T-helper 2 cell treated with Interferon-gamma antibody and Interleukin-4, amounts not matched to agents 5 μg/mL and 100 μg/mL, for 36 hours (primary cell): Measurements from ENCODE around the gene TWIST1.

Experiments
- DNase-seq: peaks from one replicate; pipeline ENCODE4 v3.0.0; 2021; ENCODE audit warnings: low spot score
- H3K27ac Mint-ChIP-seq: one replicate; pipeline ENCODE4 v1.8.0; 2021; ENCODE audit warnings: mild to moderate bottlenecking, mixed read lengths
- H3K27me3 Mint-ChIP-seq: one replicate; pipeline ENCODE4 v1.8.0; 2021; ENCODE audit warnings: low read depth, mixed read lengths
- H3K36me3 Mint-ChIP-seq: one replicate; pipeline ENCODE4 v1.8.0; 2021; ENCODE audit warnings: low read depth, mixed read lengths
- H3K4me1 Mint-ChIP-seq: one replicate; pipeline ENCODE4 v1.8.0; 2021; ENCODE audit warnings: low read depth, mixed read lengths
- H3K4me3 Mint-ChIP-seq: one replicate; pipeline ENCODE4 v1.8.0; 2022; ENCODE audit warnings: mild to moderate bottlenecking, moderate library complexity, mixed read lengths
- H3K9me3 Mint-ChIP-seq: one replicate; pipeline ENCODE4 v1.8.0; 2021; ENCODE audit warnings: mixed read lengths

The TWIST1 gene

DNA sequence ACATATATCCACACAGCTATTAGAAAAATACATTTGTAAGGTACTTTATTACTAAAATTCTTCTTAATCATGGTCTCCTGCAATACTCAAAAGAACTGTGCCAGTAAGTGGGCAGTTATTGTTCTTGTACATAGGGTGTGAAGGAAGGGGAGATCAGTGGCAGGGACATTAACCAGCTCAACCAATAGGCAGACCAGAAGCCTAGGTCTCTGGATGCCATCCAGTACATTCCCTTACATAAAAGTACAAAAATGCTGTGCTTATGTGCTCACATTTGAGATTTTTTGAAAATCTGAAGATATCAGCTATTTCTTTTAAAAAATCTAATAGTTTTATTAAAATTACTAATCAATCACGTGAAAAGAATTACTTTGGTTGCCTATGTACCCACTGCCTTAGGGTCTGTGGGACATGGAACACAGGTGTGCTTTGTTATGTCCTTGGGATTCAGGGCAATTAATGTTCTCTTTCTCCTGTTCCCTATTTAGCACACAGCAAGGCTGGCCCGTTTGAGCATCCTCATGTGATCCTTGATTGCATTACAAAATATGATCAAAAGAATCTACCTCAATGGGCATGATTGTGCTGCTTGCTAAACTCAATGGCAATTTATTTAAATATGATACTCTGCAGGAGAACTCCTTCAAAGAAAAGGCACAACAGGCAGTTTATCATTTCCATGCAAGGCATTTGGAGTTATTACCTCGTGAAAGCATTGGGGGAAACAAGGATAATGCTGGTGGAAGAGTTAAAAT, 22.7 kb downstream of the TWIST1 start:
- H3K4me1 Mint-ChIP-seq: no peaks in the 10 kb centered on the region
- H3K4me3 Mint-ChIP-seq: no peak overlapping the region
- no peaks in the 10 kb centered on the region for H3K36me3 Mint-ChIP-seq
- peaks cover 3% of the 10 kb centered on the region for H3K27me3 Mint-ChIP-seq
- H3K9me3 Mint-ChIP-seq: no peaks in the 10 kb centered on the region
- DNase-seq: no peak
- no peak overlapping the region for H3K27ac Mint-ChIP-seq

- Mint-ChIP-seq H3K9me3 (no peaks in the 10 kb centered on the region), H3K4me3 (no peak overlapping the region), H3K36me3 (no peaks in the 10 kb centered on the region), H3K27ac (no peak overlapping the region), H3K4me1 (no peaks in the 10 kb centered on the region), H3K27me3 (peaks cover 3% of the 10 kb centered on the region)
- DNase-seq: no peak
Measured at GRCh38 chr7:19094138-19094537, 23.3 kb downstream of the TWIST1 start.

GRCh38 chr7:19091550-19092200, 25.8 kb downstream of the TWIST1 start:
- Mint-ChIP-seq H3K9me3 (no peaks in the 10 kb centered on the region), H3K27ac (no peak overlapping the region), H3K4me3 (no peak overlapping the region), H3K36me3 (no peaks in the 10 kb centered on the region), H3K4me1 (no peaks in the 10 kb centered on the region), H3K27me3 (no peaks in the 10 kb centered on the region)
- no peak for DNase-seq

GRCh38 chr7:19090526-19090925, 26.9 kb downstream of the TWIST1 start:
- Mint-ChIP-seq H3K27me3 (no peaks in the 10 kb centered on the region), H3K4me3 (no peak overlapping the region), H3K27ac (no peak overlapping the region), H3K36me3 (no peaks in the 10 kb centered on the region), H3K4me1 (no peaks in the 10 kb centered on the region), H3K9me3 (no peaks in the 10 kb centered on the region)
- DNase-seq: no peak

GRCh38 chr7:19089797-19090196, 27.6 kb downstream of the TWIST1 start:
- Mint-ChIP-seq H3K4me3 (no peak overlapping the region), H3K27me3 (no peaks in the 10 kb centered on the region), H3K4me1 (no peaks in the 10 kb centered on the region), H3K9me3 (no peaks in the 10 kb centered on the region), H3K27ac (no peak overlapping the region), H3K36me3 (no peaks in the 10 kb centered on the region)
- DNase-seq: no peak

GRCh38 chr7:19089378-19089777, 28.1 kb downstream of the TWIST1 start:
- Mint-ChIP-seq H3K27ac (no peak overlapping the region), H3K9me3 (no peaks in the 10 kb centered on the region), H3K4me3 (no peak overlapping the region), H3K4me1 (no peaks in the 10 kb centered on the region), H3K36me3 (no peaks in the 10 kb centered on the region), H3K27me3 (no peaks in the 10 kb centered on the region)
- no peak for DNase-seq

- H3K36me3 Mint-ChIP-seq: no peaks in the 10 kb centered on the region
- peaks cover 4% of the 10 kb centered on the region for H3K9me3 Mint-ChIP-seq
- no peaks in the 10 kb centered on the region for H3K27me3 Mint-ChIP-seq
- no peak overlapping the region for H3K4me3 Mint-ChIP-seq
- DNase-seq: no peak
- H3K27ac Mint-ChIP-seq: no peak overlapping the region
- H3K4me1 Mint-ChIP-seq: no peaks in the 10 kb centered on the region
Measured at GRCh38 chr7:19080093-19080492, 37.3 kb downstream of the TWIST1 start.

DNA sequence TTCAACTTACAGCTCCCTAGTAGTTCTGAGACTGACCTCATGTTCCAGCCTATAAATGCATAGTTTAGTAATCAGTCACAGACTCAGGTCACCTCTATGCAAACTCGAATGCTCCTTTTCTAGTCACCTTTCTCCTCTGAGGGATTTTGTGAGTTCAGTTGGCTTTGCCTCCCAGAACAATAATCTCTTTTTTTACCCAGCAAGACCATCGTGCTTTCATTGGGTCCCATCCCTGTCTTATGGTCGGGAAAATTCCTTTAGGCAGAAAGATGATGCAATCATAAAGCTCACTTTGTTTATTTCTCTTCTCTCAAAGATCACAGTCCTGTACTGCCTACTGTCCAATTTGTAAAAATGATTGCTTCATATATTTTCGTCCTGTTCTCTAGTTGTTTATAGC, 38.4 kb downstream of the TWIST1 start:
- Mint-ChIP-seq H3K9me3 (peaks cover 4% of the 10 kb centered on the region), H3K4me3 (no peak overlapping the region), H3K36me3 (no peaks in the 10 kb centered on the region), H3K27me3 (no peaks in the 10 kb centered on the region), H3K4me1 (no peaks in the 10 kb centered on the region), H3K27ac (no peak overlapping the region)
- DNase-seq: no peak

DNA sequence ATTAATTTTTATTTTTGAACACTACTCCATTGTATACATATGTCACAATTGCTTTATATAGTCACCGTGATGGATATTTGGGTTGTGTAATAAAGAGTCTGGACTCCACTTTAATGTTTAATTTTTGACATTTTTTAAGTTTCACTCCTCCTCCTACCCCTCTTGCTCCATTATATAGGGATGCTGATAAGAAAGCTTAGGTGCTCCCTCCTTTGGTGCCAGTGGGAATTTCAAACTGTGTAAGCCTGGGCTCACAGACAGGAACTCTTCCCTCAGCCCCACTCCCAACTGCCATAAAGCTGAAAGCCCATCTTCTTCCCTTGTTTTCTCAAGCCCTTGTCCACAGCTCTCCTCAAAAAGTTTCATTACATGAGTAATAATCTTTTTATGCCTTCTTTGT, 47.6 kb downstream of the TWIST1 start:
- no peaks in the 10 kb centered on the region for H3K27me3 Mint-ChIP-seq
- no peaks in the 10 kb centered on the region for H3K4me1 Mint-ChIP-seq
- no peaks in the 10 kb centered on the region for H3K9me3 Mint-ChIP-seq
- no peak overlapping the region for H3K4me3 Mint-ChIP-seq
- DNase-seq: no peak
- no peaks in the 10 kb centered on the region for H3K36me3 Mint-ChIP-seq
- no peak overlapping the region for H3K27ac Mint-ChIP-seq

DNA sequence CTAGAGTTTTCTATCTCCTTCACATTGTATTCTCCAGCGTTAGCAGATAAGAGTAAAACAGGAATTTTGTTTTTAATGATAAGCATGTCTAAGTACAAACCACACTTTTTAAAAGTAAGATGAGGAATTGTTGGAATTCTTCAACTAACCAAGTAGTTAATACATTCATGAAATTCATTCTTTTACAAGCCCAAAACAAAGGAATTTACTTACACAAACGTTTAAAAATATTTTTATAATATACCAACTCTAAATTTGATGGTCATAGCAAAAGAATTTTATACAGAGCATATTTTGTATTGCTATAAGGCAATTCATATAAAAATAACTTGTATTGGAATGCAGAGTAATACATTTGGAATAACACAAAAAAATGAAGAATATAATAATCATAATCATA, 51.3 kb downstream of the TWIST1 start:
- H3K4me1 Mint-ChIP-seq: no peaks in the 10 kb centered on the region
- H3K27me3 Mint-ChIP-seq: no peaks in the 10 kb centered on the region
- no peaks in the 10 kb centered on the region for H3K9me3 Mint-ChIP-seq
- no peak overlapping the region for H3K27ac Mint-ChIP-seq
- no peaks in the 10 kb centered on the region for H3K36me3 Mint-ChIP-seq
- DNase-seq: no peak
- no peak overlapping the region for H3K4me3 Mint-ChIP-seq
